Thyroid gland (tissue), 4 donors: ENCODE data around the gene CPXM1.

Experiments used
- POLR2A ChIP-seq, 2 donors: fragments of 450-650 bp; IDR thresholded peaks; one replicate each; pipeline ENCODE4 v1.6.1; 2017; ENCODE audit warnings: antibody characterized with exemption in 2 of 2, mild to moderate bottlenecking in 2 of 2, moderate library complexity in 1 of 2
- TF ChIP-seq, protein P1 (sequence below), 6 experiments: fragments of 200-600 bp in 3 of 6; fragments of 450-650 bp in 3 of 6; sonication (generic) in 3 of 6; IDR thresholded peaks; one replicate each; pipeline ENCODE4 v1.5.1; 2016 to 2019; ENCODE audit warnings: antibody characterized with exemption in 6 of 6, mild to moderate bottlenecking in 2 of 6, inconsistent platforms in 1 of 6, moderate library complexity in 1 of 6

DNA sequence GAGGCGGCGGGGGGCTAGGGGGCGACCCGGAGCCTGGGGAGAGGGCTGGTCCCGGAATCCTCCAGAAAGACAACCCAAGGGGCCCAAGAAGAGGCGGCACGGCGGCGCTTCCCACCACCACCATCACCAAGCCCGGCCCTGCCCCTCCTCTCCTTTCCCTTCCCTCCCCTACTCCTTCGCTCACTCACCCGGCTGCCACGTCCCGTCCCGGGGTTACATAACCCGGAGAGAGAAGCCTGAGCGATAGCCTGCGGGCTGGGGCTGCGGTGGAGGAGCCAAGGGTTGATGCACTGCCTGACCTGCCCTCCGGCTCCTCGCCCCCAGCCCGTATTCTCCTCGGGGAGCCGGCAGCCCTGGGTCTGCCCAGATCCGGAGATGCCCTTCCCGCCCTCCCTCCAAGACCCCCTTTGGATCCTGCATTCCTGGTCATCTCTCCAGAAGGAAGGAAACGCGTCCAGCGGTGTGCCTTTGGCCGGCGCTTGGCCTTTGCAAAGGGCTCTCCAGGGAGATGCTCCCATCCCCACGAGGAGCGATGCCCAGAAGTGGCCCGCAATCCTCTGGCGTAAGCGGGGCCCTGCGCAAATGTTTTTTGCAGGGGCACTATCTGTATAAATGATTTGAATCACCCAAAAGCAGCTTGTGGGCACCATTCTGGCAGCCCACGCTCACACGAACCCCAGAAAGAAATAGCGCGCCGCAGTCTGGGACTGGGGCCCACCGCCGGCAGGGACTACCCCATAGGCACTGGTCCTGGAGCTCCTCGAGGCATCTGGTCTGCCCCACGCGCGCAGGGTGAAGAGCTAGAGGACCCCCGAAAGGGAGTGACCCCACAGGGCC is 4.6 kb upstream of the CPXM1 start:
- TF ChIP-seq, protein P1, sequence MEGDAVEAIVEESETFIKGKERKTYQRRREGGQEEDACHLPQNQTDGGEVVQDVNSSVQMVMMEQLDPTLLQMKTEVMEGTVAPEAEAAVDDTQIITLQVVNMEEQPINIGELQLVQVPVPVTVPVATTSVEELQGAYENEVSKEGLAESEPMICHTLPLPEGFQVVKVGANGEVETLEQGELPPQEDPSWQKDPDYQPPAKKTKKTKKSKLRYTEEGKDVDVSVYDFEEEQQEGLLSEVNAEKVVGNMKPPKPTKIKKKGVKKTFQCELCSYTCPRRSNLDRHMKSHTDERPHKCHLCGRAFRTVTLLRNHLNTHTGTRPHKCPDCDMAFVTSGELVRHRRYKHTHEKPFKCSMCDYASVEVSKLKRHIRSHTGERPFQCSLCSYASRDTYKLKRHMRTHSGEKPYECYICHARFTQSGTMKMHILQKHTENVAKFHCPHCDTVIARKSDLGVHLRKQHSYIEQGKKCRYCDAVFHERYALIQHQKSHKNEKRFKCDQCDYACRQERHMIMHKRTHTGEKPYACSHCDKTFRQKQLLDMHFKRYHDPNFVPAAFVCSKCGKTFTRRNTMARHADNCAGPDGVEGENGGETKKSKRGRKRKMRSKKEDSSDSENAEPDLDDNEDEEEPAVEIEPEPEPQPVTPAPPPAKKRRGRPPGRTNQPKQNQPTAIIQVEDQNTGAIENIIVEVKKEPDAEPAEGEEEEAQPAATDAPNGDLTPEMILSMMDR (IDR thresholded peaks at IDR 0.05): no peak
- TF ChIP-seq POLR2A (IDR thresholded peaks at IDR 0.05): no peak
